Mucosa of rectum (tissue), 2 donors: ENCODE measurements around the gene NUBP2.
"Not testable (repeated sequence)": the region's sequence is repeated elsewhere in the genome, so short reads cannot be mapped to it uniquely, and the experiment has no call there.

ENCODE experiments used
- H3K27ac ChIP-seq, 2 donors: one replicate each; pipeline ENCODE4 v1.7.0; 2013; ENCODE audit warnings: inconsistent platforms in 2 of 2, low read depth in 2 of 2, low read length in 2 of 2
- H3K27me3 ChIP-seq, 2 donors: one replicate each; pipeline ENCODE4 v1.7.0; 2013; ENCODE audit warnings: low read length in 2 of 2; ENCODE audit not compliant: control insufficient read depth in 2 of 2, insufficient read depth in 2 of 2
- H3K36me3 ChIP-seq, 2 donors: one replicate each; pipeline ENCODE4 v1.7.0; 2013; ENCODE audit warnings: low read length in 2 of 2; ENCODE audit not compliant: control insufficient read depth in 2 of 2, insufficient read depth in 2 of 2
- H3K4me1 ChIP-seq, 2 donors: one replicate each; pipeline ENCODE4 v1.7.0; 2013; ENCODE audit warnings: low read length in 2 of 2, mild to moderate bottlenecking in 1 of 2; ENCODE audit not compliant: control insufficient read depth in 2 of 2, insufficient read depth in 2 of 2
- H3K4me3 ChIP-seq, 2 donors: one replicate each; pipeline ENCODE4 v1.7.0; 2013; ENCODE audit warnings: low read length in 2 of 2
- H3K9ac ChIP-seq, 2 donors: one replicate each; pipeline ENCODE4 v1.7.0; 2013; ENCODE audit warnings: low read length in 2 of 2, low read depth in 1 of 2, mild to moderate bottlenecking in 1 of 2
- H3K9me3 ChIP-seq, 2 donors: one replicate each; pipeline ENCODE4 v1.7.0; 2013; ENCODE audit warnings: low read length in 2 of 2; ENCODE audit not compliant: control insufficient read depth in 2 of 2
- donor health status: healthy.
- donor health status: Normal muscosa, but diverticular disease.

NUBP2 gene

DNA sequence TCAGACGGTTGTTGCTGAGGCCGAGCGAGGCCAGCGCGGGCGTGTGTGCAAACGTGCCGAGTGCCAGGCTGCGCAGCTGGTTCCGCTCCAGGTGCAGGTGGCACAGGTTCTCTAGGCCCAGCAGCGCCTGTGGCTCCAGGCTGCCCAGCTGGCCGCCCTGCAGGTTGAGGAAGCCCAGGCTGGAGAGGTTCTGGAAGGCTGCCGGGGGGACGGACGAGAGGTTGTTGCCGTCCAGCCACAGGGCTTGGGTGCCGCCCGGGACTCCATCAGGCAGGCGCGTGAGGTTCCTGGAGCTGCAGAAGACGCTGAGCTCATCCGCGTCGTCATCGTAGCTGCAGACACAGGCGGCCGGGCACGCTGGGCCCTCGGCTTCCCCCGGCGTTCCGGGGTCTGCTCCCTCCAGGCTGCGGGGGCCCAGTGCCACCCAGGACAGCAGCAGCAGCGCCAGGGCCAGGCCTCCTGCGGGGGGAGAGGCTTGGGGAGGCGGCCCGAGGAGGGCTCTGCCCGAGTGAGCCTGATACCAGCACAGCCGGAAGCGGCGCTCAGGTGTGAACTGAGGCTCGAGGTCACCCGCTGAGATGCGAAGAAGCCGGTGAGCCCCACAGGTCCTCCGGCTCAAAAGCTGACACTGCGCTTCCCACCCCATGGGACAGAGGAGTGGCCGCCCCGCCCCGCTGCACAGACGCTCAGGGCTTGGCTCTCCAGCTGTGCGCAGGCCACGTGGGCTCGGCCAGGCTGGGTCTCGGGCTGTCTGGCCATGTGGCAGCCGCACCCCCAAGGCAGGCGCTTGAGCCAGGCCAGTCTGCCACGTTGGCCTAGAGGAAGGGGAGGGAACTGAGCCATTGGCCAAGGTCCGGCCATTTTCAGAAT, 9.4 kb downstream of the NUBP2 start:
- Histone ChIP-seq H3K4me1 (no peaks in the 10 kb centered on the region), H3K27me3 (no peaks in the 10 kb centered on the region), H3K27ac (no peak overlapping the region), H3K4me3 (no peak overlapping the region), H3K9me3 (no peaks in the 10 kb centered on the region), H3K36me3 (peaks cover 0 to 11% of the 10 kb centered on the region in 2 donors), H3K9ac (no peak overlapping the region)

DNA sequence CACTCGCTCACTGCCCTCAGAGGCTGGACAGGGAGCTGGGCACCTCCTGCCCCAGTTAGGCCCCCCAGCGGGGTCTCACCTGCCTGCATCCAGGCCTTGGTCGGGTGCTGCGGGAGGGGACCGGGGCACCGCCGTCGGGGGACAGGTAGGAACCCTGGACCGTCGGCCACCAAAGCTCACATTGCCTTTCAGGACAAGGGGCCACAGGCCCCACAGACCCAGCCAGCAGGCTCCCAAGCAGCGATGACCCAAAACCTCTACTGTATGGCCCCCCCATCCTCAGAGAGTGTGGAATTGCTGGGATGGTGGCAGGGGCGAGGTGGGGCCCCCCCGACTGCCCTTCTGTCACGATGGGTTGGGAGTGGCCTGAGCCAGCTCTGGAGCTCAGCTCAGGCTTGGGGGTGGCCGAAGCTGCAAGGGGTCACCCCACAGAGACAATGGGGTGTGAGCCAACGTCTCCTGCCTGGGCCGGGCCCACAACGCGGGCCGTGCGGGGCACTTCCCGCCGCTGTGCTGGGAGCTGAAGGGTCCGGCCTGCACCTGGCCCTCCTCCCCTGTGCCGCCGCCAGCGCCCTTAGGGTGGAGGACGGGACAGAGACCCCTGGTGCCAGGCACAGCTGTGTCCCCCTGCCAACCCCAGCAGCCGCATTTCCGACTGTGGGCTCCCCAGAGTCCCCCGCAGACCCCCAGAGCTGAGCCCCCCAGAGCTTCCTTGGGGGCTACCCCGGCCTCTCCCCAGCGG, 10.2 kb downstream of the NUBP2 start:
- Histone ChIP-seq H3K4me3 (no peak overlapping the region), H3K27ac (no peak overlapping the region), H3K27me3 (no peaks in the 10 kb centered on the region), H3K4me1 (no peaks in the 10 kb centered on the region), H3K36me3 (peaks cover 0 to 9% of the 10 kb centered on the region in 2 donors), H3K9ac (no peak overlapping the region), H3K9me3 (no peaks in the 10 kb centered on the region)

DNA sequence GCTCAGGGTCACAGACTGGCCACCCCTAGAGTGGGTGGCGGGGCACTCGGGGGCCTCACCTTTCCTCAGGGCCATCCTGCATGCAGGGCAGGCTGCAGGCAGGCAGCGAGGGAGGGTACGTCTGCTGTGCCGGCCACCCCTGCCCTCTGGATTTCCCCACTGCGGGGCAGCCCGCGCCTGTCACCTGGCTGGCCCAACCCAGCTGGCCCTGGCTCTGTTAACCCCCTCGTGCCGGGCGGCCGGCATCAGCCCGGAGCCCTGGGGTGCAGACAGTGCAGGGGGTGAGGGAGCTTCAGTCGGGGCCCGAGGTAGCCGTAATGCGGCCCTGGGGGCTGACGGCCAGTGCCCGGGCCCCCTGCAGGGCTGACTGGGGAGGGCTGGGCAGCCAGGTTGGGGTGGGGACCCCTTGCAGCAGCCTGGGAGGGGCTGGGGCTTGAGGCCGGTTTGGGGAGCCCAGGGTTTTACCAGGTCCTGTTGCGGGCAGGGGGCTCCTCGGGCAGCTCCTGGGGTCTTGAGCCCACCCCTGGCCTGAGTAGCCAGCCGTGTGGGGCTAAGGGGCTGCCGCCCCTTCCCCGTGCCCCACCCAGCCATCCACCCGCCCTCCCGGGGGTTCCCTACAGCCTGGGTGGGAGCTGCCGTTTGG, 10.9 kb downstream of the NUBP2 start, which contains the start of gene IGFALS:
Gene IGFALS (minus strand): TSS at position 128 of the 643 bp plus-strand sequence. CDS start 53 bp downstream, at position 75.
- no peak within 1 kb of the TSS for H3K9ac ChIP-seq
- H3K4me1 ChIP-seq = no peaks in the 10 kb centered on the region
- H3K27ac ChIP-seq = no peak within 1 kb of the TSS
- H3K9me3 ChIP-seq = no peaks in the 10 kb centered on the region
- no peaks in the 10 kb centered on the region for H3K27me3 ChIP-seq
- H3K4me3 ChIP-seq = no peak within 1 kb of the TSS
- peaks cover 0 to 5% of the 10 kb centered on the region in 2 donors for H3K36me3 ChIP-seq

DNA sequence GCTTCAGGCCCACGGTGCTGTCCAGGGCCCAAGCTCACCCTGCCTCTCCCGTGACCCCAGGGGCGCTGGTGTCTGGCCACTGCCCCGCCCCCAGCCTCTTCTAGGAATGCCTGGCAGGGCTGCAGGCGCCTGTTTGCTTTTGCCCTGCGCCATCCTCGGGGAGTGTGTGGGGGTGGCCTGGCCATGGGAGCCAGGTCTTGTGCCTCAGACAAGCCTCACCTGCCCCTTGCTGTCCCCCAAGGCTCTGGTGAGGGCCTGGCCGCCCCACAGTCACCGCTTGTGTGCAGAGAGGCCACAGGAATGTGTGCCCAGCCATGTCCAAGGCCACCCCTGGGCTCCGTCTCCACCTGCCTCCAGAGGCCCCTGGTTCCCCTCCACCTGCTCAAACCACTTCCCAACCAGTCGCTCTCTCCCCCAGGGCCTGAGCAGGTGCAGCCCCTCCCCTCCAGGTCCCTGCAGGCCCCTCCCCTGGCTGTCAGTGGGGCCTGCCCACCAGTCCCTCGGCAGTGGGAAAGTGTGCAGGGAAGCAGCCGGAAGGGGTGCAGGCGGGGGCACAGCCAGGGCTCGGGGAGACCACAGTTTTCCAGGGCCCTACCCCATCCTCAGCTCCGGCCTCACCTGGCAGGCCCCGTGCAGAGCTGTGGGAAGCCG, 11.6 kb downstream of the NUBP2 start:
- Histone ChIP-seq H3K27ac (no peak overlapping the region), H3K9ac (no peak overlapping the region), H3K9me3 (no peaks in the 10 kb centered on the region), H3K27me3 (no peaks in the 10 kb centered on the region), H3K4me1 (no peaks in the 10 kb centered on the region), H3K36me3 (no peaks in the 10 kb centered on the region), H3K4me3 (no peak overlapping the region)

DNA sequence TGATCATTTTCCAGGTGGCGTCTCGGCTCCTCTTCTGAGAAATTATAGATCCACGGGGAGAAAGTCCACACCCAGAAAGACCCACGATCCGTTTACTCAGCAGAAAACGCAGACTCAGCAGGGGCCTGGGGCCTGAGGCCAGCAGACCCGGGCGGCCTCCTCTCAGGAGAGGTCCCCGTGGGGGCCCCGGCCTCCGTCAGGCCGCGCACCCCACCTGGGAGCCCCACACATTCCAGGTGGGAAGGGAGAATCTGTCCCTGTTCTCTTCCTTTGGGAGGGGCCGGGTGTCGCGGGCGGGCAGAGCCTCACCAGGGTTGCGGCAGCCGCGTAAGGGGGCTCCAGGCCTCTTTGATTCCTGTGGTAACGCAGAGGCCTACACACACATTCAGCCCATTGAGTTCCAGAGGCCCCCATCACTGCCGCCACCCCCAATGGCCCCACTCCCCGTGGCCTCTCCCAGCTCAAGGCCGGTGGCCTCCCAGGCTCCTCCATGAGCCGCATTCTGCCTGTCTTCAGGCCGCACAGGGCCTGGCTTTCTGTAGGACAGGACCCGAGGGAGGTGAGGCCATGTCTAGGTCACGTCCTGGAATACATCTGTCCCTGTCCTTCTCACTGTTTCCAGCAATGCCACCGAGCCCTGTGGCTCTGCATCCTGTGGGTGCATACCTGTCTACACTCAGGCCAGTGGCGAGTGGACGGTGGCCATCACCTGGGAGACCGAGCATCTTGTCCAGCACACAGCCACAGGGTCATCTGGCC, 12.3 kb downstream of the NUBP2 start:
- no peaks in the 10 kb centered on the region for H3K27me3 ChIP-seq
- no peaks in the 10 kb centered on the region for H3K4me1 ChIP-seq
- H3K9me3 ChIP-seq = no peaks in the 10 kb centered on the region
- no peaks in the 10 kb centered on the region for H3K36me3 ChIP-seq
- no peak overlapping the region for H3K27ac ChIP-seq
- H3K9ac ChIP-seq = no peak overlapping the region
- no peak overlapping the region for H3K4me3 ChIP-seq

GRCh38 chr16:1799263-1799662, 16.5 kb downstream of the NUBP2 start:
- H3K27ac ChIP-seq, H3K36me3 ChIP-seq, H3K9ac ChIP-seq, H3K4me3 ChIP-seq, H3K4me1 ChIP-seq, H3K27me3 ChIP-seq, H3K9me3 ChIP-seq: not testable (repeated sequence)

DNA sequence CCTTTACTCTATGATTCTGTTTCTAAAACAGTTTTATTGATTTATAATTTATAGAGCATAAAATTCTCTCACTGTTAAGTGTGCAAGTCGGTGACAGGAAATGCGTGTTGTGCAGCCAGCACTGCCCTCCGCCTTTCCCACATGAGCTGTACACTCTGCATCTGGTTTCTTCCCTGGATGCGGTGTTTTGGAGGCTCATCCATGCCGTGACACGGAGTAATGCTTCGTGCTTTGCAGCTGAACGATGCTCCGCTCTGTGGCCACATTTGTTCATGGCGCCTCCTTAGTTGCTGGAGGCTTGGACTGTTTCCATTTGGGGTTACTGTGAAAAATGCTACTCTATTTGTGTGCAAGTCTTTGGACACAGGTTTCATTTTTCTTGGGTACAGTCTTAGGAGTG, 17.9 kb downstream of the NUBP2 start:
- no peaks in the 10 kb centered on the region for H3K4me1 ChIP-seq
- no peak overlapping the region for H3K27ac ChIP-seq
- H3K9me3 ChIP-seq = no peaks in the 10 kb centered on the region
- H3K36me3 ChIP-seq = no peaks in the 10 kb centered on the region
- H3K27me3 ChIP-seq = no peaks in the 10 kb centered on the region
- H3K9ac ChIP-seq = no peak overlapping the region
- no peak overlapping the region for H3K4me3 ChIP-seq

GRCh38 chr16:1807626-1808025, 24.9 kb downstream of the NUBP2 start:
- H3K9me3 ChIP-seq = no peaks in the 10 kb centered on the region
- no peaks in the 10 kb centered on the region for H3K27me3 ChIP-seq
- H3K9ac ChIP-seq = no peak overlapping the region
- peaks cover 14 to 23% of the 10 kb centered on the region in 2 donors for H3K36me3 ChIP-seq
- H3K4me1 ChIP-seq = no peaks in the 10 kb centered on the region
- no peak overlapping the region for H3K4me3 ChIP-seq
- no peak overlapping the region for H3K27ac ChIP-seq

GRCh38 chr16:1808691-1809090, 25.9 kb downstream of the NUBP2 start:
- Histone ChIP-seq H3K9me3 (no peaks in the 10 kb centered on the region), H3K4me1 (no peaks in the 10 kb centered on the region), H3K36me3 (peaks cover 14 to 23% of the 10 kb centered on the region in 2 donors), H3K9ac (no peak overlapping the region), H3K27ac (no peak overlapping the region), H3K4me3 (no peak overlapping the region), H3K27me3 (no peaks in the 10 kb centered on the region)
